ENCODE results near the gene KDM1B. TPM values are rescaled to one million over a fixed set of nuclear protein-coding genes. Genes with fewer than 3 reads are reported as not detected.

KDM1B gene
- total RNA-seq, 4 donors from 2014 or later, result 23.5 to 27.9 (median 24.5) TPM

DNA sequence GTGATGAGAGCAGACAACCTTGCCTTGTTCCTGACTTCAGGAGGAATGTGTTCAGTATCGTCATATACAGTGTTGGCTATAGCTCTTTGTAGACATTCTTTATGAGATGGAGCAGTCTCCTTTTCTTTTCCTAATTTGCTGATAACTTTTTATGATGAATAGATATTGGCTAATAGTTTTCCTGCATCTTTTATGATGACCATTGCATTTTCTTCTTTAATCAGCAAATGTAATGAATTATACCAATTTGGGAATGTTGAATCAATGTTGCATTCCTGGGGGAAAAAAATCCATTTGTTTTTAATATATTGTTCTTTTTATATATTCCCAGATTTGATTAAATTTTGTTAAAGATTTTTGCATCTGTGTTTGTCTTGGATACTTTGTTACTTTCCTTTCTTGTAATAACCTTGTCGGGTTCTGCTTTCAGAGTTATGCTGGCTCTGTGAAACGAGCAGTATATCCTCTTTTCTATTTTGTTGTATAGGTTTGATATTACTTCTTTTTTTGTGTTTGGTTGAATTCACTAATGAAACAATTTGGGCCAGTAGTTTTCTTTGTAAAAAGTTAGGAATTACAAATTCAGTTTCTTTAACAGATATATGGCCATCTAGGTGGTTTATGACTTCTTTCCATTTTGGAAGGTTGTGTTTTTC is 23.9 kb downstream of the KDM1B start:
- no peak for TF ChIP-seq POLR2A (IDR thresholded peaks at IDR 0.05)
- TF ChIP-seq, protein P1, sequence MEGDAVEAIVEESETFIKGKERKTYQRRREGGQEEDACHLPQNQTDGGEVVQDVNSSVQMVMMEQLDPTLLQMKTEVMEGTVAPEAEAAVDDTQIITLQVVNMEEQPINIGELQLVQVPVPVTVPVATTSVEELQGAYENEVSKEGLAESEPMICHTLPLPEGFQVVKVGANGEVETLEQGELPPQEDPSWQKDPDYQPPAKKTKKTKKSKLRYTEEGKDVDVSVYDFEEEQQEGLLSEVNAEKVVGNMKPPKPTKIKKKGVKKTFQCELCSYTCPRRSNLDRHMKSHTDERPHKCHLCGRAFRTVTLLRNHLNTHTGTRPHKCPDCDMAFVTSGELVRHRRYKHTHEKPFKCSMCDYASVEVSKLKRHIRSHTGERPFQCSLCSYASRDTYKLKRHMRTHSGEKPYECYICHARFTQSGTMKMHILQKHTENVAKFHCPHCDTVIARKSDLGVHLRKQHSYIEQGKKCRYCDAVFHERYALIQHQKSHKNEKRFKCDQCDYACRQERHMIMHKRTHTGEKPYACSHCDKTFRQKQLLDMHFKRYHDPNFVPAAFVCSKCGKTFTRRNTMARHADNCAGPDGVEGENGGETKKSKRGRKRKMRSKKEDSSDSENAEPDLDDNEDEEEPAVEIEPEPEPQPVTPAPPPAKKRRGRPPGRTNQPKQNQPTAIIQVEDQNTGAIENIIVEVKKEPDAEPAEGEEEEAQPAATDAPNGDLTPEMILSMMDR (IDR thresholded peaks at IDR 0.05), result no peak
- H3K4me3 ChIP-seq (ENCODE audit: low read depth, poor library complexity, severe bottlenecking), result no peak overlapping the region

DNA sequence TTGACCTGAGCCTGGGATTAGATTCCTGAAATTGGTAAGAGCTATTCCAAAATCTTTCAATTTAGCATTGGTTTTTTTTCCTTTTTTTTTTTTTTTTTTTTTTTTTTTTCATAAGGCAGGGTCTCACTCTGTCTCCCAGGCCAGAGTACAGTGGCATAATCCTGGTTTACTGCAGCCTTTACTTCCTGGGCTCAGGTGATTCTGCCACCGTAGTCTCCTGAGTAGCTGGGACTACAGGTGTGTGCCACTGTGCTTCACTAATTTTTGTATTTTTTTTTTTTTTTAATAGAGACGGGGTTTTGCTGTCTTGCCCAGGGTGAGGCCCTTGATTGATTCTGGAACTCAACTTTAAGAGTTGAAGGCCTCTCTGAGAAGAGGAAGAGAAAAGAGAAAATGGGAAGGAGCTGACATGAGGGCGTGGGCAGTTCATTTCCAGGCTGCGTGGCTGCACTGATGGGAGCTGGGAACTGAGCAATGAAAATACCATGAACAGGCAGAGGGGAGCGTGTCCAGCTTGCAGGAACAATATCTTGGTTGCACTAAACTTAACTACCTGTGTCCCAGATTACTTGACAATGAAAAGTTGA is 24.6 kb downstream of the KDM1B start:
- WGBS, 2 donors, result 82 to 85% methylated on average over 5 of the region's 5 CpGs
- intact Hi-C loops (cut with DNase I; ENCODE audit: low total_unique reads), result no loop called here
- DNase-seq (ENCODE audit: low spot score in 2 of 2), result no peak
- no peak overlapping the region for H3K4me3 ChIP-seq (ENCODE audit: low read depth, poor library complexity, severe bottlenecking)
- TF ChIP-seq POLR2A (IDR thresholded peaks at IDR 0.05), result no peak

More for the DNA sequence above, 23.9 kb downstream of the KDM1B start:
- DNase-seq (ENCODE audit: low spot score in 2 of 2), result no peak
- WGBS, 2 donors, result 87 to 90% methylated on average over 3 of the region's 3 CpGs
- intact Hi-C loops (cut with DNase I; ENCODE audit: low total_unique reads), result no loop called here

DNA sequence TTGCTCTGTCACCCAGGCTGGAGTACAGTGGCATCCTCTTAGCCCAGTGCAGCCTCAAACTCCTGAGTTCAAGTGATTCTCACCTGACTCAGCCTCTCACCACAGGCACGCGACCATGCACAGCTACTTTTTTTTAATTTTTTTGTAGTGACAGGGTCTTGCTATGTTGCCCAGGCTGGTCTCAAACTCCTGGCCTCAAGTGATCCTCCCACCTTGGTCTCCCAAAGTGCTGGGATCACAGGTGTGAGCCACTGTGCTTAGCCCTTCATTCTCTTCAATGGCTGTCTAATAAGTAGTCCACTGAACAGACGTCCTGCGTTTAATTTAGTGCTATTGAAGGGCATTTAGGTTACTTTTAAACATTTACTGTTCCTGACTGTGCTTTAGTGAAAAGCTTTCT is 27.3 kb downstream of the KDM1B start:
- intact Hi-C loops (cut with DNase I; ENCODE audit: low total_unique reads), result no loop called here
- no peak overlapping the region for H3K4me3 ChIP-seq (ENCODE audit: low read depth, poor library complexity, severe bottlenecking)
- WGBS, 2 donors, result 91 to 92% methylated on average over 4 of the region's 4 CpGs
- TF ChIP-seq POLR2A (IDR thresholded peaks at IDR 0.05), result no peak
- TF ChIP-seq, protein P1 (IDR thresholded peaks at IDR 0.05), result no peak
- DNase-seq (ENCODE audit: low spot score in 2 of 2), result no peak

DNA sequence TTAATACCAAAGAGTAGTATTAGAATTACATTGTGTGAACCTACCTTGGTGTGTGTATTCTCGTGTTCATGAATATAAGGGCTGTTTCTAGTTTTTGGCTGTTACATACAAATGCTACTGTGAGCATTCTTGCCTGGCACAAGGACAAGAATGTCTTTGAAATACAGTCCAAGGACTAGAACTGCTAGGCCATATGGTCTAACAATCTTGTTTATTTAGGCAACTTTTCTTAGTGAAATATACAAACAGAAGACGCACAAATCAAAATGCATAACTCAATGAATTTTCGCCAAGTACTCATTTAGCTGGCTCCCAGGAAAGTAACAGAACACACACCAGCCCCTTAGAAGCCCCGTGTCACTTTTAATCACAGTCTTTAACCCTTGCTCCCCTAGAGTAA is 28.5 kb downstream of the KDM1B start:
- intact Hi-C loops (cut with DNase I; ENCODE audit: low total_unique reads), result no loop called here
- H3K4me3 ChIP-seq (ENCODE audit: low read depth, poor library complexity, severe bottlenecking), result no peak overlapping the region
- 79 to 82% methylated on average over 4 of the region's 4 CpGs for WGBS, 2 donors
- DNase-seq (ENCODE audit: low spot score in 2 of 2), result no peak
- no peak for TF ChIP-seq POLR2A (IDR thresholded peaks at IDR 0.05)
- TF ChIP-seq, protein P1 (IDR thresholded peaks at IDR 0.05), result no peak

DNA sequence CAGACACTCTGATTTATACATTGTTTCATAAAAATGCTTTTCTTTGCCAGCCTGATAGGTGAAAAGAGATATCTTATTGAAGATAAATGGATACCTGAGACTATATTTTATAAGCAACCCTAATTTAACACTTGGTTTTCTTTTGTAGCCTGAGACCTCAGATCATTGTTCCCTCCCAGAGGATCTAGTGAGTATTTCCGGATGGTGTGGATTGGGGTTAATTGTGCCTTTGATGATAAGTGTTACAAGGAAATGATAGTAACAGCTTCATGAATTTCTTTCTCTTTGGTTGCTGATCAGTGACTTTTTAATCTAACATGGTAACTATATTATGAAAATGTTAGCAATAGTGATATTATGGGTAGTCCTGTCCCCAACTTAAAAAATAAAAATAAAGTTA is 30.4 kb downstream of the KDM1B start:
- no peak for DNase-seq (ENCODE audit: low spot score in 2 of 2)
- H3K4me3 ChIP-seq (ENCODE audit: low read depth, poor library complexity, severe bottlenecking), result no peak overlapping the region
- intact Hi-C loops (cut with DNase I; ENCODE audit: low total_unique reads), result no loop called here
- 71 to 91% methylated on average over 1 of the region's 1 CpG for WGBS, 2 donors
- TF ChIP-seq POLR2A (IDR thresholded peaks at IDR 0.05), result no peak

DNA sequence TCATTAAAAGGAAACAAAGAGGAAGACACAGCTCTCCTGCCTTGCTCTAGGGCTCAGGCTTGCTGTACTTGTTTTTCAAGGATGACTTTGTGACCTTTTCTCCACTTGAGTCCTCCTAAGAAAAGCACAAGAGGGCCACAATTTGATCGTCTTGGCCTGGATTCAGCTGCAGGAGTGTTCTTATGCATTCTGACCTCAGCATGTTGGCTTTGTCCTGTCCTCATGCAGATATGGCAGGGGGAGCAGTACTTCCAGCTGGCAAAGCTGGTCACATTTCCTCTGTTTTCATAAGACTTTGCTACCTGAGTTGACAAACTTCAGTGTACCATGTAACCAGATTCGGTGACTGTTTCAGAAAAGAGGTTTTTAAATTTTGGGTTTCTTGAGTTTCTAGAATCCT is 30.8 kb downstream of the KDM1B start:
- H3K4me3 ChIP-seq (ENCODE audit: low read depth, poor library complexity, severe bottlenecking), result no peak overlapping the region
- DNase-seq (ENCODE audit: low spot score in 2 of 2), result no peak
- intact Hi-C loops (cut with DNase I; ENCODE audit: low total_unique reads), result no loop called here
- 53 to 79% methylated on average over 2 of the region's 2 CpGs for WGBS, 2 donors
- TF ChIP-seq POLR2A (IDR thresholded peaks at IDR 0.05), result no peak
- TF ChIP-seq, protein P1 (IDR thresholded peaks at IDR 0.05), result no peak

Measured in lower leg skin (tissue), 4 donors.